GM12873 (cell line): ENCODE measurements around the gene KDM6B.

Source experiments
- CTCF ChIP-seq: IDR thresholded peaks from 2 replicates; pipeline ENCODE4 v1.5.1; 2012; ENCODE audit warnings: low read depth, mild to moderate bottlenecking, moderate library complexity, low read length, control low read depth; ENCODE audit not compliant: insufficient read depth; ENCODE audit errors: missing control alignments

KDM6B gene

DNA sequence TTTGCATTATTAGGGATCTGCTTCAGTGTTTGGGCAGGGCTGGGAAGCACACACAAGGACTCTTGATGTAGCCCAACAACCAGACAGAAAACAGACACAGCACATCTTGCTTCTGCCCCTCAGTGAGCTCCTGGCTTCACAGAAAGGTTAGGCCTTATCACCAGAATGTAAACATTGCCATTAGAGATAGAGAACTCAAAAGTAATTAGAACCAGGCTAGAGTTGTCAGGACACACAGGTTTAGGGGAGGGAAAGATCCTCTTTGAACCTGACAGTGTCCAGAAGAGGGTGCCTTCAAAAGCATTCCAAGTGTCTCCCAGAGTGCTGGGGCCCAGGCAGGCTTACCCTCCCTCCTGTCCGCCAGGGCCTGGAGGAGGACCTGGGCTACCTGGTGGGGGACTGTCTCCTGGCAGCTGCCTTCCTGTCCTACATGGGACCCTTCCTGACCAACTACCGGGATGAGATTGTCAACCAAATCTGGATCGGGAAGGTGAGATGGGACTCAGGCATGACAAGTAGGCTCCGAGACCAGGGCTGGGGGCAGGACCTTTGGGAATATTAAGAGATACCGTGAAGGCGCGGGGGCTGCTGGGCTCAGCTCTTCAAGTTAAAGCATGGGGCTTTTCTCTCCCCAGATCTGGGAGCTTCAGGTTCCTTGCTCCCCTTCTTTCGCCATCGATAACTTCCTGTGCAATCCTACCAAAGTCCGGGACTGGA is 16.9 kb upstream of the KDM6B start:
- no peak for TF ChIP-seq CTCF

DNA sequence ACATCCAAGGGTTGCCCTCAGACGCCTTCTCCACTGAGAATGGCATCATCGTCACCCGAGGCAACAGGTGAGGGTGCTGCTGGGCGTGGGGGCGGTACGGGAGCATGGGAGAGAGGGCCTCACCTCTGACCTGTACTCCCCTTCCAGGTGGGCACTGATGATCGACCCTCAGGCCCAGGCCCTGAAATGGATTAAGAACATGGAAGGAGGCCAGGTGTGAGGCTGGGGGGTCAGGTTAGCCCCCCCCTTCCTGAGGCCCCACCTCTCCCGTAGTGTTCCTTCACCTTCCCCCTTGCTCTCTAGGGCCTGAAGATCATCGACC is 16.4 kb upstream of the KDM6B start:
- no peak for TF ChIP-seq CTCF

- TF ChIP-seq CTCF = no peak
Observed at GRCh38 chr17:7818026-7818425, 16.0 kb upstream of the KDM6B start.

- no peak for TF ChIP-seq CTCF
Observed at GRCh38 chr17:7818746-7819645, 15.0 kb upstream of the KDM6B start.

GRCh38 chr17:7820231-7820630 is 13.8 kb upstream of the KDM6B start:
- TF ChIP-seq CTCF = no peak

DNA sequence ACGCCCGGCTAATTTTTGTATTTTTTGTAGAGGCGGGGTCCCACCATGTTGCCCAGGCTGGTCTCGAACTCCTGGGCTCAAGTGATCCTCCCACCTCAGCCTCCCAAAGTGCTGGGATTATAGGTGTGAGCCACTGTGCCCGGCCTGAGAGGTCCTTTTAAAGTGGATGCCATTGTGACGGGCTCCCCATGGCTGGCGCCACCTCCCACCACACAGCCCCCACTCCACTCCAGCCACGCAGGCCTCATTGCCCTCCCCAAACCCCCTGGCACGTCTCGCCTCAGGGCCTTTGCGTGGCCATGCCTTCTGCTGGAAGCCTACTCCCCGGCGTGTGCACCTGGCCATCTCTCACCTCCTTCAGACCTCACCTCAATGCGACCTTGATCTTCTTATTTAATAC is 11.9 kb upstream of the KDM6B start:
- no peak for TF ChIP-seq CTCF

DNA sequence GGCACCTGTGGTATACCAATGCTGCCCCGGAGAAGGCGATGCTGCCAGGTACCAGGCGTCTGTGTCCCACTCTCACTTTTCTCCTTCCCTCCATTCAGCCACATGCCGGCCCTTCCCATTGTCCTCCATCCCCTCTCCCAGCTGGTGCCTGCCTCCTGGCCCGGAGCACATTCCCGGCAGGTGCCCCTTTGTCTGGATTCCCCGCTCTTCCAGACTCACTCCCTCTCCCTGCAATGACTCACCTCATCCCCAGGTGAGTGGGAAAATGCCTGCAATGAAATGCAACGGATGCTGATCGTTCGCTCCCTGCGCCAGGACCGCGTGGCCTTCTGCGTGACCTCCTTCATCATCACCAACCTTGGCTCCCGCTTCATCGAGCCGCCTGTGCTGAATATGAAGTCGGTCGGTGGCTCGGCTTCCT is 10.4 kb upstream of the KDM6B start:
- no peak for TF ChIP-seq CTCF
